HS-5 (cell line): Measurements from ENCODE around the gene ATP6V0C.
"Not testable (repeated sequence)": the region's sequence is repeated elsewhere in the genome, so short reads cannot be mapped to it uniquely, and the experiment has no call there.

ENCODE experiments used
- DNase-seq: peaks from one replicate; pipeline ENCODE4 v3.0.0-alpha.2; 2012; ENCODE audit warnings: low read depth

The ATP6V0C gene

GRCh38 chr16:2475413-2476344, 38.1 kb upstream of the ATP6V0C start:
- no peak for DNase-seq

DNA sequence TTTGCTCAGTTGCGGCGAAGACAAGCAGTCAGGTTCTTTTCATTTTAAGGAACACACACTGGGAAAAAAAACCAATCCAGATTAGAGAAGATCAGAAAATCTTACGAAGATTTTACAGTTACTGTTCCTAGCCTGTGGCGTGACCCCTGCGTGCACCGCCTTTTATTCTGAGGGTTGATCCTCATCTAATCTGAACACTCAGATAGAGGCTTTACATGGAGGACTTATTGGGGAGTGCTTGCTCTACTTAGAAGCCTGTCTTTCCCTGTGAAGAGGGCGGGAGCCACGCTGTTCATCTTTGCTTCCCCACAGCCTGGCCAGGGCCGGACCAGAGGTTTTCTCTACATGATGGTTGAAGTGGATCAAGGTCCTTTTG, 37.4 kb upstream of the ATP6V0C start:
- DNase-seq = no peak

DNA sequence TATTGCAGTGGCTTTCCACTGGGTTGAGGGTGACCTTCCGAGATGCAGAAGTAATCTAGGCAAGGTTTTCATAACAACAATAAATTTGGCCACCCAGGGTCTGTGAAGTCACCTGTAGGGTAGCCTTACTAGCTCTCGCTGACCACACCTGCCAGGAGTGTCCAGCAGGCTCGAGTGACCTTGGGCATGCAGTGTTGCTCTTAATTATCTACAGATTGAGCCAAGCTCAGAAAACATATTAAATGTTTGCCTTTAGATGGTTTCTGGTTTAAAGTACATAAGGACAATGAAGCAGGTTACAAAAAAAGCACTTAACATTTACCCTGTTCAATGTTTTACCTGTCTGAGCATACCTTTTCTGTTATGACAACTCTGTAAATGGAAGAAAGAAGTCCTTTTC, 37.0 kb upstream of the ATP6V0C start:
- DNase-seq = no peak

DNA sequence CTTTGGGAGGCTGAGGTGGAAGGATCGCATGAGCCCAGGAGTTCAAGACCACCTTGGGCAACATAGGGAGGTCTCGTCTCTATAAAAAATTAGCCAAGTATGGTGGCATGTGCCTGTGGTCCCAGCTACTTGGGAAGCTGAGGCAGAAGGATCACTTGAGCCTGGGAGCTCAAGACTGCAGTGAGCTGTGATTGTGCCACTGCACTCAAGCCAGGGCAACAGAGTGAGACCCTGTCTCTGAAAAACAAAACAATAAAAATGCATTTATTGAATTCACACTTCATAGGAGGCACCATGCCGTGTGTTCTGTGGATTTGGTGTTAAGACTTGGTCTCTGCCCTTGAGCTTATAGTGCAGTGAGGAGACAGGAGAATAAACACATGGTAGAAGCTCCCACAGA, 36.4 kb upstream of the ATP6V0C start:
- no peak for DNase-seq

DNA sequence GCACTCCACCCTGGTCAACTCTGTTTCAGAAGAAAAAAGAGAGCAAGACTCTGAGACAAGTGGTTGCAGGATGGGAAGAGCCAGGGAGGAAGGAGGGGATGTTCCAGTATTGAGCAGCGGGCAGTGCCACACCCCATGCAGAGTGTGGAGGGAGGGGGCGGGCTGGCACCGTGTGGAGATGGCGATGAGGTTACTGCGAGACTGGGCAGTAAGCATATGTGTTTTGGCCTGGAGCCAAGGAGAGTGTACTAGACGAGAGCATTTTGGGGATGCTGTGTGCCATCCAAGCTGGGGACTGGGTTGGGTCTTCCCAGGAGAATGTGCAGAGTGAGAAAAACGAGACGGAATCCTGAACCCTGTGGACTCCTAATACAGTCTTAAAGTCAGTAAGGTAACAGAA, 35.5 kb upstream of the ATP6V0C start:
- no peak for DNase-seq

DNA sequence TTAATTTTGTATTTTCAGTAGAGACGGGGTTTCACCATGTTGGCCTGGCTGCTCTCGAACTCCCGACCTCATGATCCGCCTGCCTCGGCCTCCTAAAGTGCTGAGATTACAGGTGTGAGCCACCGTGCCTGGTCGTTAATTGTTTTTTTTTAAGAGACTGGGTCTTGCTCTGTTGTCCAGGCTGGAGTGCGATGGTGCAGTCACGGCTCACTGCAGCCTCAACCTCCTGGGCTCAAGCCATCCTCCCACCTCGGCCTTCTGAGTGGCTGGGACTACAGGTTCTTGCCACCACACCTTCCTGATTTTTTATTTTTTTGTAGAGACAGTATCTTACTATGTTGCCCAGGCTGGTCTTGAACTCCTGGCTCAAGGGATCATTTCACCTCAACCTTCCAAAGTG, 33.8 kb upstream of the ATP6V0C start:
- DNase-seq = not testable (repeated sequence)

GRCh38 chr16:2480948-2481347, 32.8 kb upstream of the ATP6V0C start:
- DNase-seq = no peak

DNA sequence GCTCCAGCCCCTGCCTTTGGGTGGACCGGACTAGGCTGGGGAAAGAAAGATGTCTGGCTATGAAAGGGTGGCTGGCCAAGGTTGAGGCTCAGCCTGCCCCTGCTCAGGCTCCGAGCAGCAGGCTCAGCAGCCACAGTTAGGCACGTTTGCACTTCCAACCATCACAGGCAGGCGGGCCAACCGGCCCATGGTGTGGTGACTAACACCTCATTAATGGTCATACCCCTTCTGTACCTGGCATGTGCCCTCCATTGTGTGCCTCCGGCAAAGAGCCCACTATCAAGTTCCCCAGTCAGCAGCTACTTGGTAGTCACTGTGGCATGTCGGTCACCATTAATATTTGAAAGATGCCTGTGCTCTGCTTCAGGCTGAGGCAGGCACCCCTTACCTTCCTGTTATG, 32.1 kb upstream of the ATP6V0C start:
- no peak for DNase-seq

DNA sequence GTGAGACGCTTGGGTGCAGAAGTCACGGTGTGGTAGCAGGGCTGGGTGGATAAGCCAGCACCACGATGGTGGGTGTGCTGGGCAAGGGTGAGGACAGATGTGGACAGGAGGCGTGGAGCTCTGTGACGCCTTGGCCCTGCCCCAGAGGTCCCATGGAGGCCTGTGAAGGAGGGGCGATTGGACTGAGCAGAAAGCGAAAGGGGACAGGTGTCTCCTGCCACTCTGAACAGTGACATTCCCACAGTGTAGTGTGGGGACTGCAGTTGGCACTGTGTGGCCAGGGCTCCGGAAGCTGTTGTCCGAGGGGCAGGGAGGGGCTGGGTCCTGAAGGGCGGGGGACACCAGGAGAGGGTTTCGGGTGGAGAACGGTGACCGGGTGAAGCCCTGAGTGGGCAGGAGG, 31.5 kb upstream of the ATP6V0C start:
- no peak for DNase-seq

DNA sequence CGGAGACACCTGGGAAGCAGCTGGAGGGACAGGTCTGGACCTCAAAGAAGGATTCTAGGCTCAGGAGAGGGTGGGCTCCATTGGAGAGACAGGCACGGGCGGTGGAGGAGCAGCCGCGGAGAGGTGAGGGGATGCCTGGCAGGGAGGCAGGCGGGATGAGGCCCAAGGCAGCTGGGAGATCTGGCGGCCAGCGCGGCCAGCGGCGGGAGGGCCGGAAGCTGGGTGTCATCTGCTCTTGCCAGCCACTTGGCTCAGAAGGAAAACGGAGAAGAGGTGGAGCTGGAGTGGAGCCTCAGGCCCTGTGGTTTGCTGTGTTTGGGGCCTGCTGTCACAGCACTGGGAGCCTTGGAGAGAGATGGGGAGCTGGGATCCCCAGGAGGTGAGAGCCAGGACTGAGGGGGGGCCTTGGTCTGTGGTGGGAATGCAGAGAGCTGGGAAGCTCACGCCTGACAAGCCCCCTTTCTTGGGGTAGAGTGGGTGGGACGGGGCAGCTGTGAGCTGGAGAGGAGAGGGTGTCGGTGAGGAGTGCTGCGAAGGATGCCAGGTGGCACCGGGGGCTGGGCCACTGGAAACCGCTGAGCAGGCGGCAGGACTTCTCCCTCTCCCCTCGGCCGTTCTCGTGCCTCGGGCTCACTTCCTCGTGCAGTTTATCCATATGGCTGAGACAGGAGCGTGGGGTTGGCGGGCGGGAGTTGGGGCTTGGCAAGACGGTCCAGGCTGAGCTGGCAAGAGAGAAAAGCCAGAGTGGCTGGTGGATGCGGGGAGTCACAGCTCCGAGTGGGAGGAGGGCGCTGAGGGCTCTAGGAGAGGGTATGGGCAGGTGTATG, 30.8 kb upstream of the ATP6V0C start:
- no peak for DNase-seq

- no peak for DNase-seq
Measured at GRCh38 chr16:2483939-2484897, 29.5 kb upstream of the ATP6V0C start.

- no peak for DNase-seq
Measured at GRCh38 chr16:2484898-2485508, 28.7 kb upstream of the ATP6V0C start.

- no peak for DNase-seq
Measured at GRCh38 chr16:2485811-2486507, 27.8 kb upstream of the ATP6V0C start.

DNA sequence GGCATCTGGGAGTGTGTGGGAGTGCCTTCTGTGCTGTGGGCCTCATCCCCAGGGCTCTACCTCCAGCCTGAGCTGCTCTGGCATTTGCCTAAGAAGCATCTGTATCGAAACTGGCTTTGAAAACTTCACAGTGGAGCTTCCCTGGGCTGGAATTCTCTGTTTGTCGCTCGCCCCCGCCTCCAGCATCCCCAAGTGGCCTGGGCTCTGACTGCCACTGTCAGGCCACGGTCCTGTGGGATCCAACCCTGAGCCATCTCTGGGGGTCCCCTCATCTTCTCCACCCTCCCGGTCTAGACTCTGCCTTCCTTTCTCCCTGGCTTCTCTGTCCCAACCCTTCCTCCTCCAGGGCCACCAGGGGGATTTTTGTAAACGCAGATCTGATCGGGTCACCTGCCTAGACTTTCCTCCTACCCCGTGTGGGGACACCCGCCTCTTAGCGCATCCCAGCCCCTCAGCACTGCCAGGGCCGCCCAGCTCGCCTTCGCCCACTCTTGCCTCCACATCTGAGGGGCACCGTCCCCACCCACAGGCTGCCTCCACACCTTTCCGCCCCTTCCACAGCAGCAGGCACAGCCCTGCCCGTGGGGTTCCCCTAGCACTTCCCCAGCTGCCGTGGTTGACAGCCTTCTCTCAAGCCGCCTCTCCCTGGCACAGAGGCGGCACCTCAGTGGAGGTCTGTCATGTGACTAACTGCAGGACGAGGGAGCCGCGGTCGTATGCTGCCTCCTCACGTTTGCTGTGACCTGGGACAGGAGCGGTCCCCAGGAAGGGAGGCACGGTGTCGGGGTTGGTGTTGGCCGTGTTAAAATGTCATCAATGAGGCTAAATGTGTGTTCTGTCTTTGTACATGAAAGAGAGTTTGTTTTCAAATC, 26.9 kb upstream of the ATP6V0C start:
- no peak for DNase-seq

GRCh38 chr16:2487517-2487842, 26.3 kb upstream of the ATP6V0C start:
- no peak for DNase-seq

DNA sequence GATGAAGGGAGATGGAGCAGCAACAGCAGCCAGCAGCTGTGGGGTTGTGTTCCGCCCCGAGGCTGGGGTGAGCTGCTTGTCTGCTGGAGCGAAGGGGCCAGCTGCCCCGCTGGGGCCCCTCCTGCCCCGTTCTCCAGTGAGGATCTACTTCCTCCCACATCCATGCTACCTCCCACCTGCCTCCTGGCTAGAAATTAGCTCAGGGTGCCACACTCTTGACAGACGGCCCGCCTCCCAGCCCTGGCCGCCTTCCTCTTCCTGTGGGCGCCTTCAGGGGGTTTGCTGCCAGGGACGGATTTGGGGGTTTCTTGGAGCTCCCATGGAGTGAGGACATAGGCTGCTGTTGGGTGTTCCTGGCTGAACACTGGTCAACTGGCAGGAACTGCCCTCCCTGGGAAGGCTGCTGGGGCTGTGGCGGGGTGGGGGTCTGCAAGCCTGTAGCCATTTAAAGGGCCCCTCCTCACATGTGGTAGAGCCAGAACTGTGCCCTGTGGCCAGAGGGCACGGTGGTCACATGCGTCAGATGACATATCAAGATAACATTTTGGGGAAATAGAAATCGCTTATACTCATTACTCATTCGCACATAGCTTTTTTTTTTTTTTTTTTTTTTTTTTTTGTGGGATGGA, 25.7 kb upstream of the ATP6V0C start:
- no peak for DNase-seq

DNA sequence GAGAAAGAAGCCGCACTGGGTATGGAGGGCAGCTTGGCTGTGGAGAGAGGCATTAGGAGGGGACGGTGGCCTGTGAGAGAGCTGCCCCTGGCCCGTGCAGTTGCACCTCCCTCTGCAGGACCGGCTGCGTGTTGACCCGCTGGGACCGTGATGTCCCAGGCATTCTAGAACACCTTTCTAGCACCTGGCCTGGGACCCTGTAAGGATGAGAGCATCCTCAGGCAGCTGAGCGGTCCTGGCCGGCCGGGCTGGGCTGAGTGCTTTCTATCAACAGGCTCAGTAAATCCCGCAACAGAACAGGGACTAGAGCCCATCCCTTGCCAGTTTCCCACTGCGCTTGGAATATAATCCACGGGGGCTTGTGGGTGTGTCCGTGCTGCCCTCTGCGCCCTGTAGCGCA, 24.2 kb upstream of the ATP6V0C start:
- DNase-seq = no peak

DNA sequence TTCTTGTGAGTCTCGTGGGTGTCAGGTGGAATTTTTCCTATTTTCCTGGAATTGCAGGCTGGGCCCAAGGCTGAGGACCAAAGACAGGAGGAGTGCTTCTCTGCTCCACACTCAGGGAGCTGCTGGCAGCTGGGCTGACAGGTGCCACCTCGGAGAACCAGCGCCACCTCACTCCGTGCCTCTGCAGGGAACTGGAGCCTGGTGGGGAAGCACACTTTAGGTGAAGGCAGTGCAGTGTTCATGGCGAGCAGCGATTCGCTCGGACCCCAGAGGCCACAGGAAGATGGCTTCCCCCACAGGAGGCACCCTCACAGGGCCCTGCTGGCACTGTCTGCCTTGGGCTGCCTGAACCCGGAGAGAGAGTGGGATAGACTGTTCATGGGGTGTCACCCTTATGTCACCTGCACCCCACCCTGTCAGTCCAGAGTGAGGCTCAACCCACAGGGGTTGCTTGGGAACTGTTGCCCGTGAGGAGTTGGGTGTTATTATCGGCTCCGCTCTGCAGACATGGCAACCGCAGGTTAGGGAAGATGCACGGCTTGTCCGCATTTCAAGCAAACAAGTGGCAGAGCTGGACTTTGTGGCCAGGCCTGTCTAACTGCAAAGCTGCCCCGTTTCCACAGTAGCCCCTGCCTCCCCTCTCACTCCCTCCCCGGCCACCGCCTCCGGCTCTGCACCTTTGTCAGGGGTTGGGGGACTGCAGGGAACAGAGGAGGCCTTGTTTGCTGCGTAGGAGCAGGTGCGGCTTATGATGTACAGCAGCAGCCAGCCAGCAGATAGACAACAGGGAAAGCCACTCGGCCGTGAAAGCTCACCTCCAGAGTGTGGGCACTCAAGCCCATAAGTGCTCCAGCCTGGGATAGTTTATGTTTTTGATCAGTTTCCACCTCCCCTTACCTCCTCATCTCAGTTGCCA, 23.3 kb upstream of the ATP6V0C start:
- no peak for DNase-seq

- DNase-seq = no peak
Measured at GRCh38 chr16:2492292-2492691, 21.5 kb upstream of the ATP6V0C start.
